HG02973 (cell line): ENCODE measurements around the gene ANO1.

Experiments
- ATAC-seq: cut with Tn5 transposase; IDR thresholded peaks from one replicate; pipeline ENCODE4 v1.9.1; 2021; ENCODE audit warnings: moderate library complexity; ENCODE audit not compliant: unreplicated experiment

The ANO1 gene

DNA sequence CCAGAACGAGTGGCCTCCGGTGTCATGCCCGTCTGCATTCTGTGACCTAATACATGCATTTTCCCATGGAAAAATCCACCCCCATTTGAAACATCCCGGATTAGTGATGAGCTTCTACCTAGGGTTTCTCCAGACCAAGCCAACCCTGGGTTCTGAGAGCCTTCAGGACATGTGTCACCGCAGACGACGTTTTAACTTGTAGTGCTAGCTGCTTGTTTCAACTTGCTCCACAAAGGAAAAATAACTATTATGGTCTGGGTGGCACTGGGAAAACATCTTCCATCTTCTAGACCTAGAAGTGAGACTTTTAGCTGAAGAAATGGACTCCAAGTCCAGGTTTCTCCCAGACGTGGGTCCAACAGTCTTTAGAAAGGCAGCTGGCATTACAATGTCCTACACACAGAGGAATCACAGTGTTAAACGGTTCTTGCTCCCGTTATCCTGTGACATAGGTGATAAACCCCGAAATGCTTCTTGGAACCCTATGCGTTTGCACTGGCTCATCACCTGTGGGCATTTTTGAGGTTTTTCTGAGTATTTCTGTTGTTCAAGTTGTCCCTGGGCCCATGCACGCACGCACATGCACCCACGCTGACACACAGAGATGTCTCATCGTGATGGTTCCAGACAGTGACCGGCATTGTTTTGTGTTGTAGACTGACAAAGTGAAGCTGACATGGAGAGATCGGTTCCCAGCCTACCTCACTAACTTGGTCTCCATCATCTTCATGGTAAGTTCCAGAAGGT, 78.3 kb downstream of the ANO1 start:
- no peak for ATAC-seq

DNA sequence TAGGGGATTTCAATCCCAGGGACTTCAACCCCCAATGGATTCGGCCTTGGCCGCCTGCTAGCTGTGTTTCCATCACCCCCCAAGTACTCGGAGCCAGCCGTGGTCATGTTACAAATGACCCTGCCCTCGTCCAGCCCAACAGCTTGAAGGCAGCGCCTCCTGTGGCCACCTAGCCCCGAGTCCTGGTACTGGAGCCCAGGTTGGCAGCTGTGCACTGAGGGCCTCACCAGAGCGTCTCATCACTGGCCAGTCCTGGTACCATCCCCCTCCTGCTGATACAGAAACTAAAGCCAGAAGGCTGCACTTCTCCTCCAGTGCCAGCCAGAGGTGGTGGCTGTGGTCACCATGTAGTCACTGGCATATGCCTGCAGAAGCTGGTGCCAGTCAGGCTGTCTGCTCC, 80.1 kb downstream of the ANO1 start:
- ATAC-seq, result no peak

DNA sequence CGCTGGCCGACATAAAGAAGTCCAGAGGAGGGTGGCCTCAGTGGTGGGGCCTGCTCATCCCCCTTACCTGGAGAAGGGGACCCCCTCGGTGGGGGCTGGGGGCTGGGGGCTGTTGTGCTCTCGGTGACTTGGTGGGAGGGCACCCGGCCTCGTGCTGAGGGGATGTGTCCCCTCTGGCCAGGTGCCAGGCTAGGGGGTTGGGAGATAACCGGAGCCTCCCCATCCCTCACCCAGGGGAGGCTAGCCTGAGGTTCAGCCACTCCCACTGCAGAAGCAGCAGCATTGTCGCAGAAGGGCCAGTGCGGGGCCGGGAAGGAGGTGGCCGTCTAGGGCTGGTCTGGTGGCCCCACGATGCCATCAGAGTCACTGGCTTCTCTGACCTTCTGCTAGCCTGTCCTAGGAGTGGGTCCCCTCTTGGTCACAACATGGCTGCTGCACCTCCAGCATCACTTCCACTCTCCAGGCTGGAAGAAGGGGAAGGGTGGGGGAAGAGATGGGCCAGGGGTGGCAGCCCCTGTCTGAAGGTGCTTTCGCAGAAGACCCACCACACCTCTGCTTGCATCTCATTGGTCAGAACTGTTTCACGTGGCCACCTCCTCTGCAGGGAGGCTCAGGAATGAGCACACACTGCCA, 80.8 kb downstream of the ANO1 start:
- no peak for ATAC-seq

DNA sequence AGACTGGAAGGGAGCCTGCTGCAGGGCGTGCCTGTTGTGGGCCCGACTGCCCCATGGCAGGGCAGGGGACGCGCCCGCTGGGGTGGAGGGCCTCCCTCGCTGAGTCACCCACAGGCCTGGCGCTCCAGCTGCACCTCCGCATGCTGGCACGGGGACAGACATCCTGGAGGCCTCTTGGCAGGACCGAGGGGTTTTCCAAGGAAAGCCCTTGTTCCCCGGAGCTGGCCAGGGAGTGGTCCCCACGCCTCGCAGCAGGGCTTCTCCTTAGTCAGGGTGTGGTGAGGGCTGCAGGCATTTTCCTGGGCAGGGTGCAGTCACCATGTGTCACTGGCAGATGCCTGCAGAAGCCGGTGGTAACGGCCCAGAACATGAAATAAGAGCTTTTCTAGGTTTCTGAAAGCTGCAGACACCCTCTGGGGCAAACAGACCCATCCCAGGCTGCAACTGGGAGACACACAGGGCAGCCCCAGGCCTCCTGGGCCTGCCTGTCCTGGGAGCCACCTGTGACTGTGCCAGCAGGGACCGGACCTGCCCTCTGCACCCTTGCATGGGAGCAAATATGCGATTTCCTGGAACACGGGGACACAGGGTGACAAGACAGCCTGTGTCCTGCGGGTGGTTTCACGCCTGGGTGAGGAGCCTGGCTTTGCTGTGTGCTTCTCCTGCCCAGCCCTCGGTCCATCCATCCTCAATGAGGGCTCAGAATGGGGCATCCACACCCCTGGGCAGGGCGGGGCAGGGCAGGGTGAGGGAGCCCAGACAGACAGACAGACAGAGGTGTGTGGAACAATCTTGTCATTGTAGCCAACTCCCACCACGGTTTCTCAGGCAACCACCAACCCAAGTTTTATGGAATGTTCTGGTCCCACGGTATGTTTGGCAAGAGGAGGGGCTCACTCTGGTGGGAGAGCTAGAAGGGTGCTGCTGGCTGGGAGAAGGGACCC, 81.8 kb downstream of the ANO1 start:
- no peak for ATAC-seq

DNA sequence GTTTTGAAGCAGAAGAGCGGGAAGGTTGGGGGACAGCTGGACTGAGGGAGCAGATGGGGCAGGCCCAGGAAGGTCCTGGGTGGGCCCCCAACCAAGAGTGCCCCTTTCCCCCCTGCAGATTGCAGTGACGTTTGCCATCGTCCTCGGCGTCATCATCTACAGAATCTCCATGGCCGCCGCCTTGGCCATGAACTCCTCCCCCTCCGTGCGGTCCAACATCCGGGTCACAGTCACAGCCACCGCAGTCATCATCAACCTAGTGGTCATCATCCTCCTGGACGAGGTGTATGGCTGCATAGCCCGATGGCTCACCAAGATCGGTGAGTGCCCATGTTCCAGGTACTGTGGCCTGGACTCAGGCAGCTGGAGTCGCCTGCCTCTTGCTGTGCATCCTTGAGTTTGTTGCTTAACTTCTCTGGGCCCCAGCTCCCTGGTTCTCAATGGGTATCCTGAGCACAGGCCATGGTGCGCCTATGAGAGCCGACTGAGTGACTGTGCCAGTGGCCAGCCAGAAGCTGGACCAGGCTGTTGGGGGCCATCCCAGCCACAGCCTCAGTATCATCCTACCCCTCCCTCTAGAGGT, 83.0 kb downstream of the ANO1 start:
- no peak for ATAC-seq

DNA sequence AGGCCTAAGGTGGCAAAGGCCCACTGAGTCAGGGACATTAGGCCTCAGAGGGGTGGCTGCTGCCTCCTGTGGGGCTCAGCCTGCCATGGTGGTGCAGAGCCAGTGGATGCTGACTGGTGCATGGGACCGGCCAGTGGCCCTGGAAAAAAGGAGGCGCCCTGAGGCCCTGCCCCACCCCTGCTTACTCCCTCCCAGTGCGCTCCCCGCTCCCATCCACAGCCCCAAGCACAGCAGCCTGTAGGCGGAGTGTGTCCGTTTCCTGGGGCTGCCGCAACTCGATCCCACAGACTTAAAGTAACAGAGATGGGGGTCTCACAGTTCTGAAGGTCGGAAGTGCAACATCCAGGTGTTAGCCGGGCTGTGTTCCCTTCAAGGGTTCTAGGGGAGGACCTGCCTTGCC, 86.6 kb downstream of the ANO1 start:
- no peak for ATAC-seq

DNA sequence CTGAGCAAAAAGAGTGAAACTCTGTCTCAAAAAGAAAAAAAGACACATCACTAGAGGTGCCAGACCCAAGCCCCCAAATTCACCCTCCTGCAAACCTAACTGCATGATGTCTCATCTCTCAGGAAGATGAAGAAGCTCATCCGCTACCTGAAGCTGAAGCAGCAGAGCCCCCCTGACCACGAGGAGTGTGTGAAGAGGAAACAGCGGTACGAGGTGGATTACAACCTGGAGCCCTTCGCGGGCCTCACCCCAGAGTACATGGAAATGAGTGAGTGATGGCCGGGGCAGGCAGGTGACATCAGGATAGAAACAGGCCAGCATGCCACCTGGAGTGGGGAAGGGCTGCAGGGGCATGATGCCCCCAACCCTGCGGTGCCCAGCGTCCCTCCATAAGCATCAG, 89.0 kb downstream of the ANO1 start:
- ATAC-seq, result no peak

DNA sequence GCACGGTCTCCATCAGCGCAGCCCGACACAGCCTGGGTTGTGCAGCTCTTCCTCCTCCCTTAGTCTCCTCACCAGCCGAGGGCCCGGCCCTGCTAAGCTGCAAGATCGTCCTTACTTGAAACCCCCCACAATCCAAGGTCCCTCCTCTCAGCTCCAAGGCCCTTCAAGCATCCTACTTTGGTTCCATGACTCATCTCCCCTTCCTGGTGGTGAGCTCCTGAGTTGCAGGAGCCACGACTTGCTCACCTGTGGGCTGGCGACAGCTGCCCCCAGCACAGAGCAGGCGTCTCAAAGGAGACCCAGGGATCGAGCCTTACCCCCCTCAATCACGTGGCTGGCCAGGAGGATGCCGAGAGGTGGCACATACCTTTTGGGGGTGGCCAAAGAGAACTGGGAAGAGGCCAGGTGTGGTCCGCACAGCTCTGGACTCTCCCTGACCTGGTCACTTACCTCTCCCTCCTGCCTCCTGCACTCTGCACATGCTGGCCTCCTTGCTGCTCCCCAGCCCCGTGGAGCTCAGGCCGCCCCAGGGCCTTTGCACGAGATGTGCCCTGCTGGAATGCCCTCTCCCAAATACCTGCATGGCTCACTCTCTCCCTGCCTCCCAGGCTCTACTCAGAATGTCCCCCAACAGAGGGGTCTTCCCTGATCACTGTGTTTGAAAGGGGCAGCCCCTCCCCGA, 89.7 kb downstream of the ANO1 start:
- ATAC-seq, result no peak

DNA sequence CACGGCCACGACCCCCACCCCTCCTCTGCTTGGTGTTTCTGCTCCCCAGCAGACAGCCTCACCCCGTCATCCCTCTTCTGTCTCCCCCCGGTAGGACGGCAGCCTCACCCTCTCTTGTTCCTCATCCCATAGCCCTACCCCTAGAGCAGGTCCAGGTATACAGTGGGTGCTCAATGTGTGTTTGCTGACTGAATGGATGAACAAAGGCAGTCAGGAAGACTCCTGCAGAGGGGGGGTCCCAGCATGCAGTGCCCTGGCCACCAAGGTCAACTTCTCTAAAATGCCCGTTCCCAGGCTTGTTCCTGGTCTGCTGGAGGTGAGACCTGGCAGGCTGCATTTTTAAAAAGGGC, 90.3 kb downstream of the ANO1 start:
- ATAC-seq, result no peak

DNA sequence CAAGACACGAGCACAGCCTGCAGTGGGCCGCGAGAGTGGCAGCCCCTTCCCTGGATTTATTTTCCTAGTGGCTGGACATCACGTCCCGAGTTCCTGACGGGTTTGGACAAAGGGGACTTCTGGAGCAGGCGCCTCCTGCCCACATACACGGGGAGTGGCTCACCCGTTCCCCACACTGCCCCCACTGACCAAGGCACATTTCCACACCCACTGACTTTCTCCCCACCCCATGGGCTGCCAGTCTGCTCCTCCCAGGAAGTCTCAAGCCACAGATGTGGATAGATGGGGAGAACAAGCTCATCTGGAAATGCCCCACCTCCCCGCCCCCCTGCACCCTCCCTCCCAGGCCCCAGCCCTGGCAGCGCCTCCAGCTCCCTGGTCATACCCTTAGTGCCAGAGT, 91.0 kb downstream of the ANO1 start:
- ATAC-seq, result no peak

DNA sequence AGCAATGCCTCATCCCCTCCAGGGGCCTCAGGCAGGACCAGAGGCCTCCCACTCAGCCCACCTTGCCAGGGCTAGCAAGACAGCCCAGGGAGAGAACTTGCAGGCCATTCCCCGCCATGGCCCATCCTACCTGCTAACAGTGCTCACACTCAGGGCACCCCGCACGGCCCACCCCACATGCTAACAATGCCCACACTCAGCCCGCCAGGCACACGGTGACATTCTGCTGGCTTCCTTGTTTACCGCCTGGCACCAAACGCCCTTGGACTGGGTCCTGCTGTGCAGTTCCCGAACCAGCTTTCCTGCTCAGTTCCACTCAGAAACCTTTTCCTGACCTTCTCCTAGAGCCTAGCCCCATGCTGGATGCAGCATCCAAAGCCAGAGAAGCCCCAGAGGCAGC, 91.5 kb downstream of the ANO1 start:
- ATAC-seq, result no peak

DNA sequence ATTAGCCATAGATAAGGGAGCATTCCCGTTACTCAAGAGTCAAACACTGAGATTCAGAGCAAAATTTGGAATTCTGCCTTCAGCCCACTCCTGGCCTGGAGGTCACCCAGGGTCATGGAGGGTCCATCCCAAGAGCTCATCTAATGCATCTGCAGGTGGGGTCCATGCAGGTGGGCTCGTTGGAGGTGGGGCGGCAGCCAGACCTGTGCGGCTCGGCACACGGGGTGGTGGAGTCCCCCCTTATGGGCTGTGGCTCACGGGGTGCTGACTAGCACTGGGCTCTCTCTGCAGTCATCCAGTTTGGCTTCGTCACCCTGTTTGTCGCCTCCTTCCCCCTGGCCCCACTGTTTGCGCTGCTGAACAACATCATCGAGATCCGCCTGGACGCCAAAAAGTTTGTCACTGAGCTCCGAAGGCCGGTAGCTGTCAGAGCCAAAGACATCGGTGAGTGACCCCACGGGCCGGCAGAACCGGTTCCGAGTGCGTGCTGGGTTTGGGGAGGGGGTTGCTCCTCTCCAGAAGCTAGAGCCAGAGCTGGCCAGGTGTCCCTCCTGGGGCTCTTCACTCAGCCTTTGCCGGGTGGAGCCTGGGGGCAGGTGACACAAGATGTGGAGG, 92.6 kb downstream of the ANO1 start:
- no peak for ATAC-seq

DNA sequence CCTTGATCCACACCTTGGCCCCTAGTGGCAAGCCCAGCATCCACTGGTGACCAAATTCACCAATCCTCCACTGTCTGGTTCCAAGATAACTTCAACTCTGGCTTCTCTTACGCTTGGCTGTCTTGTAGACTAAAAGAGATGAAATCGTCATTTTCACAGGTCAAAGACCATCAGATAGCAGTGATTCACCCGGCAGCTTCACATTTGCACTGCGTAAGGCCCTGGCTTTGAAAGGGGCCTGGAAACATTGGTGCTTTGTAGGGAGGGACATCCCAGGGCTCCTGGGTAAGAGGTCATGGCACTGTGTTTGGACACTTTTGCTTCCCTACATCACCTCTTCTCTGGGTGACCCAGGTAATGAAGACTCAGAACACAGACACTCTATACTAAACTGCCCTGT, 94.9 kb downstream of the ANO1 start:
- no peak for ATAC-seq

DNA sequence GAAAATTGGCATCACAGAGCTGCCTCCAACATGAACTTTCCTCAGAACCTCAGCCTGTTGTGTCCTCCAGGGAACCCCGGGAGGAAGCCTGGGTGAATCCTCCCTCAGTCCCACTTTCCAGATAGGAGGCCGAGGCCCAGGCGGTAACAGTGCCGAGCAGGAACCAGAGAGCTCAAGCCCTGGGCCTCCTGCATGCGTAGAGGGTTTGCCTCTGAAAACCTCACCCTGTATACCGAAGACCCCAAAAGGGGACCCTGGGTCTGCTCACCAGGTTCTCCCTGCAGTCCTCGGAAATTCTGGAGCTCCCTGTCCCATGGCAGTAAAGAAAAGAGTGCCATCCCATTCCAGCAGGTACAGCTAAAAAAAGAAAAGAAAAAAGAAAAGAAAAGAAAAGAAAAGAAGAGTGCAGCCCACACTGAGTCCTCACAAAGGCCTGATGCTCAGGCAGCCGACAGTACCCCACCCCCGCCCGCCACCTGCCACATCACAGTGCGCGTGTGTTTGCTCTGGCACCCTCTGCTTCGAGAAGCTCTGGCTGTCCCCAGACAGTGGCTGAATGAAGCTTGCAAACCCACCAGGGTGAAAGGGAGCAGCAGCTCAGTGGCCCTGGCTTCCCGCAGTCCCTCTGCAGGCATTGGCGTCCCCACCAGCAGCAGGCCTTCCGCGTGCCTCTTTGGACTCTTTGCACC, 96.6 kb downstream of the ANO1 start:
- no peak for ATAC-seq

DNA sequence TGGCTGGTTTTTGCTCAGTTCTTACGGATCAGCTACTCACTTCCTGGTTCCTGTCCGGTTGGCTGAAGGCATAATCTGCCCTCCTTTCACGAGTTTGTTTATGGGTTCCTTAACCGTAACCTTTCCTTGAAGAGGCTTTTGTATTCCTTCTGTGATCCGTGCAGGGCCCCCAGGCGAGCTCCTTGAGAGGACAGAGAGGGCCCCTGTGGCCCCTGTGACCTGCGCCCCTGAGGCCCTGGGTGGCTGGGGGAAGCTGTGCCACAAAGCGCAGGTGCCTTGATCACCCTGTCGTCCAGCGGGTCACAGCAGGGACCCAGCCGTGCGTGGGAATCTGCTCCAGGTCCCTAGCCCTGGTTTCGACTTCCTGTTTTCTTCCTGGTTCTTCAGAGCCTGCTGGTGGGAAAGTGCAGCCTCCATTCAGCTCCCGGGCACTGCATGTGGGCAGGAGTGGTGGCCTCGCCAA, 97.2 kb downstream of the ANO1 start:
- no peak for ATAC-seq

DNA sequence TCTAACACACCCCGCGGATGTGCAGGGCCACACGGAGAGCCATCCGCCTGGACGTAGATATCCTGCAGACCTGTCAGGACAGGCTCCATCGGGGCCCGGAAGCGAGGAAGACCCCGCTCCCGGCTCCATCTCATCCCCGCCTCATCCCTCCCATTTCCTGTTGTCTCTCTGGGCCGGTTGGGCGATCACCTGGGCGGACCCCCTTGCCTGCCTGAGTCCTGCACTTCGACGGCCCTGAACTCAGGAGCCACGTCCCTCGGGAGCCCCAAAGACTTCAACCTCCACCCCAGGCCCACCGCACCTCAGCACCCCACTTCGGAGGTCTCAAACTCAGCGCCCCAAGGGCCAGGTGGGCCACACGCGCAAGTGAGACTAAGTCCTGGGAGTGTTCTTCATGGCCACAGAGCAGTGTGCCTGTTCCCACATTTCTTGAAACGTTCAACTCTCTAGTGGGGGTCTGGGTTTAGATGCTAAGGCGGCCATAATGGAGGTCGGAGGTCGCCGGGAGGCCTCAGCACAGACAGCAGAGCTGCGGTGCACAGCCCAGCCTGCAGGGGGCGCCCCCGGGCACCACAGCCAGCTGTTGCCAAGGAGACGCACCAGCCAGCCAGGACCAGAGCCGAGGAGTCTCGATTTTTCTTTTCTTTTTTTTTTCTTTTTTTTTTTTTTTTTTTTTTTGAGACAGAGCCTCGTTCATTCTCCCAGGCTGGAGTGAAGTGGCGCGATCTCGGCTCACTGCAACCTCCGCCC, 99.0 kb downstream of the ANO1 start:
- no peak for ATAC-seq

DNA sequence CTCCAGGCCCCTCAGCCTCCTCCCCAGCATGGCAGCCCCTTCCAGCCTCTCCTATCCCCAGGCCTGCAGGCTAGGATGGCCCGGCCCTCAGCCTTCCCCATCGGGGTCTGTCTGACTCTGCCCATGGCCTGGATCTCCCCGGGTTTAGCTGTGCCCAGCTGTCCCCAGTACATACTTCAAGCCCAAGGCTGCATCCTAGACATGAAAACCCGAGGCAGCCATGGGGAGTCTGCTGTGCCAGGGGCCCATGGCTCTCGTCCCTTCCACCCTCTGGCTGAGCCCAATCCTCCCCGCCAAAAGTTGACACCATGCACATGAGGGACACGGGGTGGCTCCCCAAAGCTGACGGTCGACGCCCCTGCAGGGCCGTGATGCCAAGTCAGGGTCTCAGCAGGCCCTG, 102.8 kb downstream of the ANO1 start:
- no peak for ATAC-seq

DNA sequence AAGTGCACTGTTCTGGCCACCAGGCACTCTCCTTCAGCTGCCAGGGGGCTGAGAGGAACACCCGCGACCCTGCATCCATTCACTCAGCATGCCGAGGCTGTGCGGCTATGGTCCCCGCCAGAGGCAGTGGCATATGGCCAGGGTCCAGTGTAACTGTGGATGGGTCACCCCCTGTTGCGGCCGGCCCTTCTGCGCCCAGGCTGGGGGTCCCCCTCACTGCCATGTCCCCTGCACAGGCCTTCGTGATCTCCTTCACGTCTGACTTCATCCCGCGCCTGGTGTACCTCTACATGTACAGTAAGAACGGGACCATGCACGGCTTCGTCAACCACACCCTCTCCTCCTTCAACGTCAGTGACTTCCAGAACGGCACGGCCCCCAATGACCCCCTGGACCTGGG, 104.1 kb downstream of the ANO1 start:
- ATAC-seq, result no peak

DNA sequence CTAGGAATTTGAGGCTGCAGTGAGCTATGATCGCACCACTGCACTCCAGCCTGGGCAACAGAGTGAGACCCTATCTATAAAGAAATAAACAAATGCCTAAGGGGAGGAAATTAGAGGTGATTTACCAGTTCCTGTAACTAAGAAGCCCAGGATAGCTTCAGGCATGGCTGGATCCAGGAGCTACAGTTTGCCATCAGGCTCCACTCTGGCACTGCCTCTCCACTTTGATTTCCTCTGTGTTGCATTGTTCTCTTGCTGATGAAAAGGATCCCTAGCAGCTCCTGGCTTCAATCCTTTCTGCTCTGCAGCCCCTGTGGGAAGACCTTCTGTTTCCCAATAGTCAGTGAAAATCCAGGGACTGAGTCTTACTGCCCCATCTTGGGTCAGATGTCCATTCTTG, 104.9 kb downstream of the ANO1 start:
- ATAC-seq, result no peak
